Activated CD8-positive, alpha-beta T cell treated with anti-CD3 and anti-CD28 coated beads for 36 hours (primary cell): Measurements from ENCODE around the gene LTA. TPM values are rescaled to one million over a fixed set of nuclear protein-coding genes. Genes with fewer than 3 reads are reported as not detected.

ENCODE experiments used
- ATAC-seq: fragments of 200-7000 bp; cut with Tn5 transposase; one replicate; pipeline ENCODE4 v1.10.0; 2021; ENCODE audit warnings: mild to moderate bottlenecking, moderate library complexity
- CTCF ChIA-PET: fragments of 350-600 bp; sonication (Branson Sonifier 250); formaldehyde crosslinking; loops from one replicate; lab custom pipeline; 2021; ENCODE audit warnings: antibody characterized with exemption; lab: Charles Lee
- POLR2A ChIA-PET: fragments of 350-600 bp; sonication (Branson Sonifier 250); formaldehyde crosslinking; loops from one replicate; lab custom pipeline; 2021; ENCODE audit warnings: antibody characterized with exemption; lab: Charles Lee
- DNase-seq: peaks from one replicate; pipeline ENCODE4 v3.0.0-alpha.2; 2020
- H3K27ac Mint-ChIP-seq: one replicate; pipeline ENCODE4 v1.8.0; 2021; ENCODE audit warnings: mild to moderate bottlenecking, mixed read lengths
- H3K27me3 Mint-ChIP-seq: one replicate; pipeline ENCODE4 v1.8.0; 2021; ENCODE audit warnings: mixed read lengths
- H3K36me3 Mint-ChIP-seq: one replicate; pipeline ENCODE4 v1.8.0; 2021; ENCODE audit warnings: low read depth, mixed read lengths
- H3K4me1 Mint-ChIP-seq: one replicate; pipeline ENCODE4 v1.8.0; 2021; ENCODE audit warnings: low read depth, mixed read lengths
- H3K4me3 Mint-ChIP-seq: one replicate; pipeline ENCODE4 v1.8.0; 2021; ENCODE audit warnings: mild to moderate bottlenecking, moderate library complexity, mixed read lengths
- H3K9me3 Mint-ChIP-seq: one replicate; pipeline ENCODE4 v1.8.0; 2021; ENCODE audit warnings: mixed read lengths
- intact Hi-C: fragments of 100-400 bp; cut with micrococcal nuclease; formaldehyde crosslinking; loops from one replicate; pipeline ENCODE4 v1.10.0; 2022
- total RNA-seq, 2 experiments: library from RNA; stranded (reverse); gene quantifications; one replicate each; pipeline ENCODE4 v1.2.3, GENCODE V29; 2021
- TF ChIP-seq, protein P1 (sequence below): fragments of 200-600 bp; IDR thresholded peaks from one replicate; pipeline ENCODE4 v1.8.0; 2022; ENCODE audit warnings: antibody characterized with exemption, mild to moderate bottlenecking

The LTA gene
- total RNA-seq, 2 experiments from 2014 or later, result 713 to 724 TPM

DNA sequence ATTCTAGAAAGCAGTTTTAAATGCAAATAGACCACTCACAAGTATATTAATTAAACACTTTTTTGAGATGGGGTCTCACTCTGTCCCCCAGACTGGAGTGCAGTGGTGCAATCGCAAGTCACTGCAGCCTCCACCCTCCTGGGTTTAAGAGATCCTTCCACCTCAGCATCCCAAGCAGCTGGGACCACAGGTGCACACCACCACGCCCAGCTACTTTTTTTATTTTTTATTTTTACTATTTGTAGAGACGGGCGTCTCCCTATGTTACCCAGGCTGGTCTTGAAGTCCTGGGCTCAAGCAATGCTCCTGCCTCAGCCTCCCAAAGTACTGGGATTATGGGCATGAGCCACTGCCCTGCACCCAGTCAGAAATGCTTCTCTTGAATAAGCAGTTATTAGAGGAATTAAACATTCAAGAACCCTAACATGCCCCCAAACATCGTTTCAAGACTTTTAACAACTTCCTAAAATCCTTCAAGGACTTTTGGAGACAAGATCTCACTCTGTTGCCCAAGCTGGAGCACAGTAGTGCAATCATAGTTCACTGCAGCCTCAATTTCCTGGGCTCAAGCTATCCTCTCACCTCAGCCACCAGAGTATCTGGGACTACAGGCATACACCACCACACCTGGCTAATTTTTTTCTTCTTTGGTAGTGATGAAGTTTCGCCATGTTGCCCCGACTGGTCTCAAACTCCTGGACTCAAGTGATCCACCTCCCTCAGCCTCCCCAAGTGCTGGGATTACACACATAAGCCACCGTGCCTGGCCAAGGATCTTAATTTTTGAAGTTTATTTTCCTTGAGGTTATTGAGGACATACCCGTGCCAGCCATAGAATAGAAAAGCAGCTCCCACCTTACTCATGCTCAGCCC lies 40.1 kb upstream of the LTA start:
- ATAC-seq, result no peak
- DNase-seq, result no peak
- ChIA-PET POLR2A (interaction anchor here (0.8 to 2.8 kb wide), 9 partner anchors 8 to 130 kb away, joined by 3 to 24 read pairs (median 4); partner anchors contain the start of gene DDX39B), CTCF (interaction anchor here (0.9 to 2.0 kb wide), 3 partner anchors 10 to 38 kb away, joined by 3 to 7 read pairs (median 3); partner anchors contain the start of genes ATP6V1G2 and DDX39B)
- H3K4me1 Mint-ChIP-seq, result peaks cover 31% of the 10 kb centered on the region
- intact Hi-C loops, result no loop called here
- no peaks in the 10 kb centered on the region for H3K9me3 Mint-ChIP-seq
- no peak overlapping the region for H3K4me3 Mint-ChIP-seq
- peak overlapping the region; percentile 69 for H3K27ac Mint-ChIP-seq
- no peaks in the 10 kb centered on the region for H3K27me3 Mint-ChIP-seq
- TF ChIP-seq, protein P1, sequence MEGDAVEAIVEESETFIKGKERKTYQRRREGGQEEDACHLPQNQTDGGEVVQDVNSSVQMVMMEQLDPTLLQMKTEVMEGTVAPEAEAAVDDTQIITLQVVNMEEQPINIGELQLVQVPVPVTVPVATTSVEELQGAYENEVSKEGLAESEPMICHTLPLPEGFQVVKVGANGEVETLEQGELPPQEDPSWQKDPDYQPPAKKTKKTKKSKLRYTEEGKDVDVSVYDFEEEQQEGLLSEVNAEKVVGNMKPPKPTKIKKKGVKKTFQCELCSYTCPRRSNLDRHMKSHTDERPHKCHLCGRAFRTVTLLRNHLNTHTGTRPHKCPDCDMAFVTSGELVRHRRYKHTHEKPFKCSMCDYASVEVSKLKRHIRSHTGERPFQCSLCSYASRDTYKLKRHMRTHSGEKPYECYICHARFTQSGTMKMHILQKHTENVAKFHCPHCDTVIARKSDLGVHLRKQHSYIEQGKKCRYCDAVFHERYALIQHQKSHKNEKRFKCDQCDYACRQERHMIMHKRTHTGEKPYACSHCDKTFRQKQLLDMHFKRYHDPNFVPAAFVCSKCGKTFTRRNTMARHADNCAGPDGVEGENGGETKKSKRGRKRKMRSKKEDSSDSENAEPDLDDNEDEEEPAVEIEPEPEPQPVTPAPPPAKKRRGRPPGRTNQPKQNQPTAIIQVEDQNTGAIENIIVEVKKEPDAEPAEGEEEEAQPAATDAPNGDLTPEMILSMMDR, result no peak
- peaks cover 67% of the 10 kb centered on the region for H3K36me3 Mint-ChIP-seq

DNA sequence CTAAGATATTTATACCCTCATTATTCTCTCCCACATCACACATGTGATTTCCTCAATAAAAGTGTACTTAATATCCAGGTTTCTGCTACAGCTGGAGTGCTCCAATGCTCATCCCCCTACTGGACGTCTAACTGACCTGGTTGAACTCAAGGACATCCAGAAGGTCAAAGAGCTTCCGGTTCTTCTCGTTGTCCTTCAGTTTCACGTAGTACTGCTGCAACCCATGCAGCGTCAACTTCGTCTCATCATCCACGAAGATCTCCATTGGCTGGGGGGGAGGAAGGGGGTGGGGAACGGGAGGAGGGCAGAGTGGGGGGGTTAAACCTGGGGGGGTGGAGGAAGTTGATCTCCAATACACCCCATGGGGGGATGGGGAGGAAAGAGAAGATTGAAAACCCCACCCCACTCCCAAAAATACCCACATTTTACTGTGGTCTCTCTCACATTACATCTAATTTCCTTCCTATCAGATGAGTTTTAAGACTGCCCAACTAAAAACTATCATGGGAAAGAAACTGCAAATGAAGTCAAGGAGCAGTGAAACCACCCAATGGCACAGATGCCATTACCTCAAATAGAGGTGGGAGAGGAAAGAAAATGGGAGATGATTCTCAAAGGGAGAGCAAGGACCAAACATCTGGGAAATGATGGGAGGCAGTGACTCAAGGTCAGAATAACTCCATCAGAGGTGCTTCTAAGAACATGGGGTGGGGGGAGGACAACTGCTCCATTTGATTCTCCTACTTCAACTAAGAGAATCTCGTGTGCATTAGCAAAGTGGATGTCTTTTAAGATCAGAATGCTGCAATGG lies 39.2 kb upstream of the LTA start:
- ATAC-seq, result no peak
- peaks cover 71% of the 10 kb centered on the region for H3K36me3 Mint-ChIP-seq
- CTCF ChIA-PET, result interaction anchor here (1.0 to 56.2 kb wide), 3 partner anchors 9 to 59 kb away, joined by 3 to 2542 read pairs (median 7); partner anchors contain the start of genes DDX39B, LST1, LTB and NCR3

DNA sequence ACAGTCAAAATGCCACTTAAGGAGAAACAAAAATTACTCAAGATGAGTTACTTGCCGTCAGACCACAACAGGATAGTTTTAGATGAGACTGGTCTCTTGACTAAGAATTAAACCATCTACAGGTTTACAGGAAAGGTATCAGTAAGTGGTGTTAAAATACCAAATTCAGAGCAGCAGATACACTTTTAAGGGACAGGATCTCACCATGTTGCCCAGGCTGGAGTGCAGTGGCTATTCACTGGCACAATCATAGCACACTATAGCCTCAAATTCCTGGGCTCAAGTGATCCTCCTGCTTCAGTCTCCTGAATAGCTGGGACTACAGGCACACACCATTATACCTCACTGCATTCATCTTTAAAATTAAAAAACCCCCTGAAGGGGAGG lies 38.6 kb upstream of the LTA start:
- H3K27ac Mint-ChIP-seq, result peak overlapping the region; percentile 57
- intact Hi-C loops, result no loop called here
- ChIA-PET CTCF (interaction anchor here (56.2 kb wide), 1 partner anchor 59 kb away, joined by 2542 read pairs; the partner anchor contains the start of genes LST1, LTB, NCR3 and TNF), POLR2A (interaction anchor here (1.0 to 1.5 kb wide), 4 partner anchors 31 to 48 kb away, joined by 3 to 5 read pairs (median 4); partner anchors contain the start of gene MICB)
- H3K4me1 Mint-ChIP-seq, result peaks cover 39% of the 10 kb centered on the region
- DNase-seq (no peak), ATAC-seq (no peak)
- H3K27me3 Mint-ChIP-seq, result no peaks in the 10 kb centered on the region
- no peak overlapping the region for H3K4me3 Mint-ChIP-seq
- H3K36me3 Mint-ChIP-seq, result peaks cover 74% of the 10 kb centered on the region
- H3K9me3 Mint-ChIP-seq, result no peaks in the 10 kb centered on the region
- TF ChIP-seq, protein P1, result no peak

More for the DNA sequence above, 39.2 kb upstream of the LTA start:
- DNase-seq, result no peak
- no peaks in the 10 kb centered on the region for H3K27me3 Mint-ChIP-seq
- intact Hi-C loops, result no loop called here
- no peaks in the 10 kb centered on the region for H3K9me3 Mint-ChIP-seq
- H3K27ac Mint-ChIP-seq, result peak overlapping the region; percentile 69
- POLR2A ChIA-PET, result interaction anchor here (1.0 to 2.8 kb wide), 5 partner anchors 8 to 38 kb away, joined by 3 to 24 read pairs (median 4); partner anchors contain the start of gene DDX39B
- no peak overlapping the region for H3K4me3 Mint-ChIP-seq
- TF ChIP-seq, protein P1, result no peak
- peaks cover 36% of the 10 kb centered on the region for H3K4me1 Mint-ChIP-seq

DNA sequence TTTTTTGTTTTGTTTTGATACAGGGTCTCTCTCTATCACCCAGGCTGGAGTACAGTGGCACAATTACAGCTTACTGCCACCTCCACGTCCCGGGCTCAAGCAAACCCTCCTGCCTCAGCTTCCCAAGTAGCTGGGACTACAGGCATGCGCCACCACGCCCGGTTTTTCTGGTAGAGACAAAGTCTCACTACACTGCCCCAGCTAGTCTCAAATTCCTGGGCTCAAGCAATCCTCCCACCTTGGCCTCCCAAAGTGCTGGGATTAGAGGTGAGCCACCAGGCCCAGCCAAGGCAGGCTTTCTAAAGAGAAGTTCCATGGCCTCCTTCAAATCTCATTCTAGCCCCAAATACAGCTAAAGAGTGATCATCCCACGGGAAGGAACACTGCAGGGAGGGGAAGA lies 38.1 kb upstream of the LTA start:
- Mint-ChIP-seq H3K9me3 (no peaks in the 10 kb centered on the region), H3K4me3 (no peak overlapping the region), H3K27me3 (no peaks in the 10 kb centered on the region), H3K4me1 (peaks cover 45% of the 10 kb centered on the region), H3K27ac (peak overlapping the region; percentile 5), H3K36me3 (peaks cover 78% of the 10 kb centered on the region)
- TF ChIP-seq, protein P1, result no peak
- ChIA-PET CTCF (interaction anchor here (56.2 kb wide), 1 partner anchor 58 kb away, joined by 2542 read pairs; the partner anchor contains the start of genes LST1, LTB, NCR3 and TNF), POLR2A (interaction anchor here (0.9 to 1.5 kb wide), 5 partner anchors 9 to 47 kb away, joined by 3 to 5 read pairs (median 4); partner anchors contain the start of gene MICB)
- DNase-seq (no peak), ATAC-seq (no peak)
- intact Hi-C loops, result no loop called here
